ENCODE results near the gene ARMC5.

DNA sequence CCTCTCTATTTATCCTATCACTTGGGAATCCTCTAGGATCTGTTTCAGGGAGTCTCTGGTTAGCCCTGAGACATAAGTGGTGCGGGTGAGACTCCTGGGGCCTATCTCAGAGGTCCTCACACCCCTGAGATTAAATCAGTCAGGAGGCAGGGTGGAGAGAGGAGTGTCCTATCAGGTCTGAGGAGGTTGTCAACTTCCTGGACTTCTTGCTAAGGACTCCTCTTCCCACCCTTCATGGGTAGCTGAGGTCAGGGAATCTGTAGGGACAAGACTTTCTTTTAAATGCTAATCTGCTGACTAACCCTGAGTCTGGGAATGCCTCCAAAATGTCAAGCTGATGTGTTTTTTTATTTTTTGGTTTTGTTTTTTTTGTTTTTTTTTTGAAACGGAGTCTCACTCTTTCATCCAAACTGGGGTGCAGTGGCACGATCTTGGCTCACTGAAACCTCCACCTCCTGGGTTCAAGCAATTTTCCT, 6.6 kb upstream of the ARMC5 start:
- TF ChIP-seq, protein P1, sequence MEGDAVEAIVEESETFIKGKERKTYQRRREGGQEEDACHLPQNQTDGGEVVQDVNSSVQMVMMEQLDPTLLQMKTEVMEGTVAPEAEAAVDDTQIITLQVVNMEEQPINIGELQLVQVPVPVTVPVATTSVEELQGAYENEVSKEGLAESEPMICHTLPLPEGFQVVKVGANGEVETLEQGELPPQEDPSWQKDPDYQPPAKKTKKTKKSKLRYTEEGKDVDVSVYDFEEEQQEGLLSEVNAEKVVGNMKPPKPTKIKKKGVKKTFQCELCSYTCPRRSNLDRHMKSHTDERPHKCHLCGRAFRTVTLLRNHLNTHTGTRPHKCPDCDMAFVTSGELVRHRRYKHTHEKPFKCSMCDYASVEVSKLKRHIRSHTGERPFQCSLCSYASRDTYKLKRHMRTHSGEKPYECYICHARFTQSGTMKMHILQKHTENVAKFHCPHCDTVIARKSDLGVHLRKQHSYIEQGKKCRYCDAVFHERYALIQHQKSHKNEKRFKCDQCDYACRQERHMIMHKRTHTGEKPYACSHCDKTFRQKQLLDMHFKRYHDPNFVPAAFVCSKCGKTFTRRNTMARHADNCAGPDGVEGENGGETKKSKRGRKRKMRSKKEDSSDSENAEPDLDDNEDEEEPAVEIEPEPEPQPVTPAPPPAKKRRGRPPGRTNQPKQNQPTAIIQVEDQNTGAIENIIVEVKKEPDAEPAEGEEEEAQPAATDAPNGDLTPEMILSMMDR (conservative IDR thresholded peaks at IDR 0.05), result no peak
- no peak for TF ChIP-seq ZFX (IDR thresholded peaks at IDR 0.05)
